GM12878 (cell line): ENCODE data around the gene ADGRG1. TPM values are rescaled to one million over a fixed set of nuclear protein-coding genes. Genes with fewer than 3 reads are reported as not detected.

ENCODE experiments used
- ATAC-seq: fragments of 200-7000 bp; cut with Tn5 transposase; 3 replicates; pipeline ENCODE4 v1.9.1; 2020; ENCODE audit warnings: mild to moderate bottlenecking, moderate library complexity
- BruUV-seq: library from RNA; stranded (reverse); fragments of 400-500 nt; replicated peaks from 2 replicates; lab custom pipeline; 2021; lab: Mats Ljungman, UMichigan
- CTCF ChIA-PET: fragments of 300-600 bp; sonication (Branson Sonifier 250); formaldehyde crosslinking; extraction: SDS; loops from one replicate; lab custom pipeline; 2021; ENCODE audit warnings: inconsistent platforms; lab: Yijun Ruan, JAX
- POLR2A ChIA-PET: fragments of 350-600 bp; formaldehyde crosslinking; extraction: SDS; loops from one replicate; lab custom pipeline; 2021; ENCODE audit warnings: inconsistent platforms; lab: Charles Lee
- RAD21 ChIA-PET: fragments of 300-600 bp; sonication (Branson Sonifier 250); formaldehyde crosslinking; loops from one replicate; lab custom pipeline; 2023; ENCODE audit warnings: antibody characterized with exemption; ENCODE audit not compliant: unreplicated experiment; lab: Charles Lee
- SMC1A ChIA-PET: fragments of 300-600 bp; sonication (Branson Sonifier 250); formaldehyde crosslinking; loops from one replicate; lab custom pipeline; 2023; ENCODE audit not compliant: unreplicated experiment, uncharacterized antibody; lab: Charles Lee
- DNase-seq: peaks from one replicate; pipeline ENCODE4 v3.0.0-alpha.2; 2011; ENCODE audit warnings: low read depth, low spot score
- FAIRE-seq: peaks from 3 replicates; lab custom pipeline; 2011; peaks lifted over from hg19 to GRCh38; lab: Jason Lieb, UNC
- H2AFZ ChIP-seq: 2 replicates; pipeline ENCODE4 v1.6.0; 2011; ENCODE audit warnings: low read depth, low read length, control low read depth; ENCODE audit not compliant: control insufficient read depth
- H3K27ac ChIP-seq: 2 replicates; pipeline ENCODE4 v1.5.1; 2011; ENCODE audit warnings: control low read depth; ENCODE audit not compliant: control insufficient read depth, insufficient read depth
- H3K27me3 ChIP-seq, 2 experiments: replicated peaks in 1 of 2; 2 replicates each; pipeline versions ENCODE4 v1.6.0 to v1.6.1; 2011; ENCODE audit warnings: low read length in 1 of 2; ENCODE audit not compliant: control insufficient read depth in 2 of 2, insufficient read depth in 2 of 2
- H3K36me3 ChIP-seq, 2 experiments: 2 replicates each; pipeline ENCODE4 v1.5.1; 2011; ENCODE audit warnings: low read length in 1 of 2; ENCODE audit not compliant: control insufficient read depth in 2 of 2, insufficient read depth in 2 of 2
- H3K4me1 ChIP-seq: 2 replicates; pipeline ENCODE4 v1.6.1; 2011; ENCODE audit warnings: mild to moderate bottlenecking, low read length, moderate library complexity, mixed read lengths; ENCODE audit not compliant: control insufficient read depth, insufficient read depth
- H3K4me2 ChIP-seq: 2 replicates; pipeline ENCODE4 v1.6.0; 2011; ENCODE audit warnings: control low read depth; ENCODE audit not compliant: control insufficient read depth, insufficient read depth
- H3K4me3 ChIP-seq: fragments of 200-600 bp; sonication (generic); 2 replicates; pipeline ENCODE4 v1.5.1; 2016
- H3K79me2 ChIP-seq: 2 replicates; pipeline ENCODE4 v1.6.0; 2011; ENCODE audit warnings: low read length; ENCODE audit not compliant: control insufficient read depth, insufficient read depth
- H3K9ac ChIP-seq: 2 replicates; pipeline ENCODE4 v1.8.0; 2011; ENCODE audit warnings: low read length, control low read depth, mixed read lengths; ENCODE audit not compliant: control insufficient read depth, insufficient read depth
- H3K9me3 ChIP-seq: replicated peaks from 3 replicates; pipeline ENCODE4 v1.5.1; 2011; ENCODE audit warnings: mild to moderate bottlenecking, low read length; ENCODE audit not compliant: control insufficient read depth, insufficient read depth
- H4K20me1 ChIP-seq: 2 replicates; pipeline ENCODE4 v1.6.0; 2011; ENCODE audit not compliant: control insufficient read depth, insufficient read depth
- BCL11A ChIP-seq: IDR thresholded peaks from 2 replicates; pipeline ENCODE4 v1.6.1; 2011; ENCODE audit warnings: low read depth, low read length
- BHLHE40 ChIP-seq, 2 experiments: fragments of 450-650 bp in 1 of 2; IDR thresholded peaks; 2 replicates each; pipeline ENCODE4 v1.6.1; 2011 to 2017; ENCODE audit warnings: low read depth in 2 of 2, borderline replicate concordance in 1 of 2, improper control_type of control experiment in 1 of 2, low read length in 1 of 2, mild to moderate bottlenecking in 1 of 2
- EGR1 ChIP-seq, 2 experiments: IDR thresholded peaks; 1 replicate in 1 of 2; 2 replicates in 1 of 2; pipeline ENCODE4 v1.6.1; 2011 to 2012; ENCODE audit warnings: low read depth in 2 of 2, low read length in 2 of 2, borderline replicate concordance in 1 of 2, mild to moderate bottlenecking in 1 of 2, moderate library complexity in 1 of 2
- FOS ChIP-seq: IDR thresholded peaks from 3 replicates; pipeline ENCODE4 v1.6.1; 2011; ENCODE audit warnings: borderline replicate concordance; ENCODE audit not compliant: insufficient read length; ENCODE audit errors: extremely low read depth
- FOXM1 ChIP-seq: IDR thresholded peaks from 2 replicates; pipeline ENCODE4 v1.6.1; 2012; ENCODE audit warnings: low read depth, mild to moderate bottlenecking, inconsistent platforms, low read length, moderate library complexity
- NFIC ChIP-seq: IDR thresholded peaks from 2 replicates; pipeline ENCODE4 v1.6.1; 2012; ENCODE audit warnings: low read depth, mild to moderate bottlenecking, inconsistent platforms, low read length, moderate library complexity
- SIN3A ChIP-seq: IDR thresholded peaks from 2 replicates; pipeline ENCODE4 v1.6.1; 2012; ENCODE audit warnings: low read depth, low read length, improper control_type of control experiment
- ZNF622 ChIP-seq: fragments of 450-650 bp; IDR thresholded peaks from 2 replicates; pipeline ENCODE4 v1.6.1; 2017; ENCODE audit warnings: mild to moderate bottlenecking, inconsistent platforms
- WGBS: methylation state at CpG from one replicate; pipeline ENCODE4 v1.1.6; 2016; ENCODE audit warnings: low lambda C conversion rate; ENCODE audit not compliant: insufficient replicate concordance, insufficient coverage; ENCODE audit errors: missing lambda C conversion rate; 5-methylcytosine and 5-hydroxymethylcytosine counted together
- in situ Hi-C: fragments of 300-500 bp; cut with MboI; formaldehyde crosslinking; loops from 9 replicates; pipeline ENCODE4 v1.14.3; 2018; ENCODE audit warnings: mixed read lengths
- intact Hi-C: fragments of 100-400 bp; cut with micrococcal nuclease; formaldehyde crosslinking; loops from one replicate; pipeline ENCODE4 v1.14.2; 2022; ENCODE audit not compliant: unreplicated experiment
- polyA plus RNA-seq, 11 experiments: library from polyadenylated mRNA; depleted of rRNA in 4 of 11; unstranded in 6 of 11; stranded (reverse) in 5 of 11; fragments of >200 nt; fragmentation: Nextera tagmentation in 4 of 11; fragmentation: Illumina TruSeq in 1 of 11; extraction: Ambion mirVana in 4 of 11; extraction: Trizol in 1 of 11; gene quantifications; 1 replicate in 1 of 11; 2 replicates in 10 of 11; pipeline versions ENCODE4 v1.2.1 to v1.2.3, GENCODE V29; 2011 to 2016; ENCODE audit warnings: inconsistent platforms in 2 of 11, missing spikeins in 2 of 11, low read depth in 1 of 11
- total RNA-seq, 4 experiments: library from RNA; depleted of rRNA in 3 of 4; stranded (reverse); fragments of >200 nt in 3 of 4; fragmentation: Illumina TruSeq in 1 of 4; extraction: Trizol in 1 of 4; gene quantifications; 2 replicates each; pipeline versions ENCODE4 v1.2.1 to v1.2.3, GENCODE V29; 2013 to 2021
- TF ChIP-seq, protein P1 (sequence below): fragments of 450-650 bp; IDR thresholded peaks from 2 replicates; pipeline ENCODE4 v1.6.1; 2016; ENCODE audit warnings: mild to moderate bottlenecking, moderate library complexity, borderline replicate concordance
- TF ChIP-seq, protein P2 (sequence below): fragments of 450-650 bp; formaldehyde crosslinking; IDR thresholded peaks from 2 replicates; pipeline ENCODE4 v1.4.0; 2022; ENCODE audit warnings: mild to moderate bottlenecking, moderate library complexity
- TF ChIP-seq, protein P3 (sequence below): fragments of 450-650 bp; IDR thresholded peaks from 2 replicates; pipeline ENCODE4 v1.6.1; 2016; ENCODE audit warnings: mild to moderate bottlenecking

ADGRG1 gene
- total and polyA plus RNA-seq, 10 of the 15 experiments (the other 5 are each of a cell fraction or from before 2014, with no cell fraction given): 0.07 to 2.0 (median 0.75) TPM

DNA sequence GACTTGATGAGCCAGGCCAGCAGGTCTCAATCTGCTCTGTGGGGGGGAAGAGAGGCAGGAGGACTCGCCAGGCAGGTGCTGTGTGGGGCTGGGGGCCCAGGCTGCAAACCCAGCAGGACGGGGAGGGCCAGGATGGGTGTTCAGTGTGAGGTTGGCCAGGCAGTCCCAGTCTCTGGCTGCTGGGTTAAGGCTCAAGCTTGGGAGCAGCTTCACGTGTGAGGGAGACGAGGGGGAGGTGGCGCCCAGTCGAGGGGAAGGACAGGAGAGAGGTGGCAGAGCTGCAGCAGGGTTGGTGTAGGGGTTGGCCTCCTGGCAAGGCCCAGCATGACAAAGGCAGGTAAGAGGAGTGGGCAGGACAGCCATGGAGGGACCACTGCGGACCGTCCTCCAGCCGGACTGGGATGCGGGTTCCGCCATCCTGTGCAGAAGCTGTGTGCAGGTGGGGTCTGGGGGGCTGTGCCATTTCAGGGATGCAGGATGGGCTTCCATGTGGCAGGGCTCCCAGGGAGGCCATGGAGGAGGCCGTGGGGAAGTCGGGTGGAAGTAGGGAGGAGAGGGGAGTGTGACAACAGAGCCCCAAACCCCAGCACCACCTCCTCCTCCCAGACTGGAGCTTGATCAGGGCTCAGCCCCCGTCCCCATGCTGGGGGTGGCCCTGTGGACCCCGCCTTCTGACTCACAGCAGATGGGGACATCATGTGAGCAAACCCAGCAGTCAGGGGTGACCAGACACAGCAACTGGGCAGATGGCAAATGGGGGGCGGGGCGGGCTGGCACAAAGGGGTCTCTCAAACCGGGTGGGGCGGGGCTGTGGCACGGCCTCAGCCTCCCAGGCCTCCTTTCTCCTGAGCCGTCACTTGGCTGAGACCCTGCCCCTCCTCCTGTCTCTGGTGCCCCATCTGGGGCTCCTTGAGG, 2.8 kb downstream of the ADGRG1 start (continued):
- TF ChIP-seq NFIC (no peak), ZNF622 (no peak), FOS (no peak), BCL11A (no peak)
- TF ChIP-seq, protein P1, sequence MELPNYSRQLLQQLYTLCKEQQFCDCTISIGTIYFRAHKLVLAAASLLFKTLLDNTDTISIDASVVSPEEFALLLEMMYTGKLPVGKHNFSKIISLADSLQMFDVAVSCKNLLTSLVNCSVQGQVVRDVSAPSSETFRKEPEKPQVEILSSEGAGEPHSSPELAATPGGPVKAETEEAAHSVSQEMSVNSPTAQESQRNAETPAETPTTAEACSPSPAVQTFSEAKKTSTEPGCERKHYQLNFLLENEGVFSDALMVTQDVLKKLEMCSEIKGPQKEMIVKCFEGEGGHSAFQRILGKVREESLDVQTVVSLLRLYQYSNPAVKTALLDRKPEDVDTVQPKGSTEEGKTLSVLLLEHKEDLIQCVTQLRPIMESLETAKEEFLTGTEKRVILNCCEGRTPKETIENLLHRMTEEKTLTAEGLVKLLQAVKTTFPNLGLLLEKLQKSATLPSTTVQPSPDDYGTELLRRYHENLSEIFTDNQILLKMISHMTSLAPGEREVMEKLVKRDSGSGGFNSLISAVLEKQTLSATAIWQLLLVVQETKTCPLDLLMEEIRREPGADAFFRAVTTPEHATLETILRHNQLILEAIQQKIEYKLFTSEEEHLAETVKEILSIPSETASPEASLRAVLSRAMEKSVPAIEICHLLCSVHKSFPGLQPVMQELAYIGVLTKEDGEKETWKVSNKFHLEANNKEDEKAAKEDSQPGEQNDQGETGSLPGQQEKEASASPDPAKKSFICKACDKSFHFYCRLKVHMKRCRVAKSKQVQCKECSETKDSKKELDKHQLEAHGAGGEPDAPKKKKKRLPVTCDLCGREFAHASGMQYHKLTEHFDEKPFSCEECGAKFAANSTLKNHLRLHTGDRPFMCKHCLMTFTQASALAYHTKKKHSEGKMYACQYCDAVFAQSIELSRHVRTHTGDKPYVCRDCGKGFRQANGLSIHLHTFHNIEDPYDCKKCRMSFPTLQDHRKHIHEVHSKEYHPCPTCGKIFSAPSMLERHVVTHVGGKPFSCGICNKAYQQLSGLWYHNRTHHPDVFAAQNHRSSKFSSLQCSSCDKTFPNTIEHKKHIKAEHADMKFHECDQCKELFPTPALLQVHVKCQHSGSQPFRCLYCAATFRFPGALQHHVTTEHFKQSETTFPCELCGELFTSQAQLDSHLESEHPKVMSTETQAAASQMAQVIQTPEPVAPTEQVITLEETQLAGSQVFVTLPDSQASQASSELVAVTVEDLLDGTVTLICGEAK: no peak

DNA sequence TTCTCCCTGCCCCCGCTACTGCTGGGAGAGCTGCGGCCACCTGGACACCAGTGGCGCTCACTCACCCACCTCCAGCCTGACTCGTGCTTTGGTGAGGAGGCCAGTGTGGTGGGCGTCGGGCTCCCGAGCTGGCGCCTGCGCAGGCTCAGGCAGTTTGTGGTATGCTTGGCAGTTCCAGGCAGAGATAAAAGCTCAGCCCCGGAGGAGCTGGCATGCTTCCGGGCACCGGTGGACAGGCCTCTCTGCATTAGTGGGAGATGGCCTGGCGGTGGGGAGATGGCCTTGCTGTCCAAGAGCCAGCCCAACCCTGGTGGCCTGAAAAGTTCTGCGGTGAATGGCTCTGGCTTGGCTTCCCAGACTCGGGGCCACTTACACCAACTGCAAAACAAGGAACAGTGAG, 4.1 kb downstream of the ADGRG1 start:
- Histone ChIP-seq H3K79me2 (no peaks in the 10 kb centered on the region), H3K9me3 (no peaks in the 10 kb centered on the region), H3K4me3 (no peak overlapping the region), H4K20me1 (no peaks in the 10 kb centered on the region), H3K36me3 (no peaks in the 10 kb centered on the region), H3K4me1 (no peaks in the 10 kb centered on the region), H3K27me3 (peaks cover 0 to 2% of the 10 kb centered on the region in 2 experiments; a peak in 3 of 4 replicates), H2AFZ (no peak overlapping the region), H3K4me2 (no peak overlapping the region), H3K9ac (no peak overlapping the region), H3K27ac (no peak overlapping the region)
- RAD21 ChIA-PET: interaction anchor here (1.0 kb wide), 1 partner anchor 15 kb away, joined by 3 read pairs; no protein-coding TSS in a partner anchor
- in situ Hi-C loops: no loop called here
- BruUV-seq: no TSS peak
- intact Hi-C loops: no loop called here
- ATAC-seq: no peak
- CTCF ChIA-PET: interaction anchor here (0.9 to 1.8 kb wide), 2 partner anchors 16 to 42 kb away, joined by 3 to 4 read pairs; no protein-coding TSS in a partner anchor
- no peak for DNase-seq
- POLR2A ChIA-PET: no interaction called here
- no peak for FAIRE-seq
- no peak for TF ChIP-seq FOXM1
- TF ChIP-seq EGR1 (IDR thresholded peaks at IDR 0.05; ENCODE audit: borderline replicate concordance in 1 of 2, low read depth in 2 of 2, low read length in 2 of 2): no peak
- TF ChIP-seq, protein P2, sequence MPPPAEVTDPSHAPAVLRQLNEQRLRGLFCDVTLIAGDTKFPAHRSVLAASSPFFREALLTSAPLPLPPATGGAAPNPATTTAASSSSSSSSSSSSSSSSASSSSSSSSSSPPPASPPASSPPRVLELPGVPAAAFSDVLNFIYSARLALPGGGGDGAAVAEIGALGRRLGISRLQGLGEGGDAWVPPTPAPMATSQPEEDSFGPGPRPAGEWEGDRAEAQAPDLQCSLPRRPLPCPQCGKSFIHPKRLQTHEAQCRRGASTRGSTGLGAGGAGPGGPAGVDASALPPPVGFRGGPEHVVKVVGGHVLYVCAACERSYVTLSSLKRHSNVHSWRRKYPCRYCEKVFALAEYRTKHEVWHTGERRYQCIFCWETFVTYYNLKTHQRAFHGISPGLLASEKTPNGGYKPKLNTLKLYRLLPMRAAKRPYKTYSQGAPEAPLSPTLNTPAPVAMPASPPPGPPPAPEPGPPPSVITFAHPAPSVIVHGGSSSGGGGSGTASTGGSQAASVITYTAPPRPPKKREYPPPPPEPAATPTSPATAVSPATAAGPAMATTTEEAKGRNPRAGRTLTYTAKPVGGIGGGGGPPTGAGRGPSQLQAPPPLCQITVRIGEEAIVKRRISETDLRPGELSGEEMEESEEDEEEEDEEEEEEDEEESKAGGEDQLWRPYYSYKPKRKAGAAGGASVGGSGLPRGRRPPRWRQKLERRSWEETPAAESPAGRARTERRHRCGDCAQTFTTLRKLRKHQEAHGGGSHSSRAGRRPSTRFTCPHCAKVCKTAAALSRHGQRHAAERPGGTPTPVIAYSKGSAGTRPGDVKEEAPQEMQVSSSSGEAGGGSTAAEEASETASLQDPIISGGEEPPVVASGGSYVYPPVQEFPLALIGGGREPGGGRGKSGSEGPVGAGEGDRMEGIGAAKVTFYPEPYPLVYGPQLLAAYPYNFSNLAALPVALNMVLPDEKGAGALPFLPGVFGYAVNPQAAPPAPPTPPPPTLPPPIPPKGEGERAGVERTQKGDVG (CRISPR knock-in tag): no peak
- TF ChIP-seq, protein P3, sequence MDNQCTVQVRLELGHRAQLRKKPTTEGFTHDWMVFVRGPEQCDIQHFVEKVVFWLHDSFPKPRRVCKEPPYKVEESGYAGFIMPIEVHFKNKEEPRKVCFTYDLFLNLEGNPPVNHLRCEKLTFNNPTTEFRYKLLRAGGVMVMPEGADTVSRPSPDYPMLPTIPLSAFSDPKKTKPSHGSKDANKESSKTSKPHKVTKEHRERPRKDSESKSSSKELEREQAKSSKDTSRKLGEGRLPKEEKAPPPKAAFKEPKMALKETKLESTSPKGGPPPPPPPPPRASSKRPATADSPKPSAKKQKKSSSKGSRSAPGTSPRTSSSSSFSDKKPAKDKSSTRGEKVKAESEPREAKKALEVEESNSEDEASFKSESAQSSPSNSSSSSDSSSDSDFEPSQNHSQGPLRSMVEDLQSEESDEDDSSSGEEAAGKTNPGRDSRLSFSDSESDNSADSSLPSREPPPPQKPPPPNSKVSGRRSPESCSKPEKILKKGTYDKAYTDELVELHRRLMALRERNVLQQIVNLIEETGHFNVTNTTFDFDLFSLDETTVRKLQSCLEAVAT: no peak
- no peak for TF ChIP-seq BHLHE40 (IDR thresholded peaks at IDR 0.05; ENCODE audit: borderline replicate concordance in 1 of 2, low read depth in 2 of 2, low read length in 1 of 2)
- TF ChIP-seq BCL11A: no peak
- TF ChIP-seq SIN3A: no peak
- 40% methylated on average over 15 of the region's 15 CpGs for WGBS
- SMC1A ChIA-PET: interaction anchor here (1.3 kb wide), 1 partner anchor 42 kb away, joined by 3 read pairs; no protein-coding TSS in a partner anchor
